HFF-Myc (cell line): Measurements from ENCODE around the gene ACTA1.

ENCODE experiments used
- DNase-seq: peaks from one replicate; pipeline ENCODE4 v3.0.0-alpha.2; 2011; ENCODE audit warnings: low read depth; ENCODE audit errors: extremely low read depth
- H3K4me3 ChIP-seq: replicated peaks from 2 replicates; pipeline ENCODE4 v1.5.1; 2011; ENCODE audit warnings: low read depth, mild to moderate bottlenecking, control low read depth, low read length
- TF ChIP-seq, protein P1 (sequence below): IDR thresholded peaks from 2 replicates; pipeline ENCODE4 v1.5.1; 2012; ENCODE audit warnings: mild to moderate bottlenecking, low read depth, low read length, control low read depth; ENCODE audit errors: missing control alignments

The ACTA1 gene

DNA sequence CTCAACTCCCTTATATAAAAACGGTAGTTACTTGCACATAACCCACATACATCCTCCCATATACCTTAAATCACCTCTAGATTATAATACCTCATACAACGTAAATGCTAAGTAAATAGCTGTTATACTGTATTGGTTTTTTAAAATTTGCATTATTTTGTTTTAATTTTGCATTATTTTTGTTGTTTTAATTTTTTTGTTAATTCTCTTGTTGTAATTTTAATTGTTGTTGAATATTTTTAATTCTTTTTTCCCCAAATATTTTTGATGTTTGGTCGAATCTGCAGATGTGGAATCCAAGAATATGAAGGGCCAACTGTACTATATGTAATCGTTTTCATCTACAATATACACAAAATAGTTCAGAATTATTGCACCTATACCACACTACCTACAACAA is 23.5 kb upstream of the ACTA1 start:
- DNase-seq: no peak
- no peak overlapping the region for H3K4me3 ChIP-seq
- TF ChIP-seq, protein P1, sequence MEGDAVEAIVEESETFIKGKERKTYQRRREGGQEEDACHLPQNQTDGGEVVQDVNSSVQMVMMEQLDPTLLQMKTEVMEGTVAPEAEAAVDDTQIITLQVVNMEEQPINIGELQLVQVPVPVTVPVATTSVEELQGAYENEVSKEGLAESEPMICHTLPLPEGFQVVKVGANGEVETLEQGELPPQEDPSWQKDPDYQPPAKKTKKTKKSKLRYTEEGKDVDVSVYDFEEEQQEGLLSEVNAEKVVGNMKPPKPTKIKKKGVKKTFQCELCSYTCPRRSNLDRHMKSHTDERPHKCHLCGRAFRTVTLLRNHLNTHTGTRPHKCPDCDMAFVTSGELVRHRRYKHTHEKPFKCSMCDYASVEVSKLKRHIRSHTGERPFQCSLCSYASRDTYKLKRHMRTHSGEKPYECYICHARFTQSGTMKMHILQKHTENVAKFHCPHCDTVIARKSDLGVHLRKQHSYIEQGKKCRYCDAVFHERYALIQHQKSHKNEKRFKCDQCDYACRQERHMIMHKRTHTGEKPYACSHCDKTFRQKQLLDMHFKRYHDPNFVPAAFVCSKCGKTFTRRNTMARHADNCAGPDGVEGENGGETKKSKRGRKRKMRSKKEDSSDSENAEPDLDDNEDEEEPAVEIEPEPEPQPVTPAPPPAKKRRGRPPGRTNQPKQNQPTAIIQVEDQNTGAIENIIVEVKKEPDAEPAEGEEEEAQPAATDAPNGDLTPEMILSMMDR: no peak

DNA sequence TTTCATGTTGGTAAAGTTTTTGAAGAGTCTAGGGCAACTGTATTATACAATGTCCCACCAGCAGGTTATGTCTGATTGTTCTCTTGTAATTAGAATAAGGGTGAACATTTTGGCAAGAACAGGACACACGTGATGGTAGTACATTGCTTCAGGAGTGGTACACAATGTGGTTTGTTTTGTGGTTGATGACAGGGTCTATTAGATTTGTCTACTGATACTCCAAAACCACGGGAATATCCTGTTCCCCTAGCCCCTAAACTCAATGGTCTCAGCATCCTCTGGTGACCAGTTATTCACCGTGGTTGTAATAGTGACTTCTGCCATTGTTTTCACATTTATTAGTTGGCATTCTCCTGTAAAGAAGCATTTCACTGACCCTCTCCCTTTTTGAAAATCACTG is 22.1 kb upstream of the ACTA1 start:
- no peak for DNase-seq
- no peak overlapping the region for H3K4me3 ChIP-seq

DNA sequence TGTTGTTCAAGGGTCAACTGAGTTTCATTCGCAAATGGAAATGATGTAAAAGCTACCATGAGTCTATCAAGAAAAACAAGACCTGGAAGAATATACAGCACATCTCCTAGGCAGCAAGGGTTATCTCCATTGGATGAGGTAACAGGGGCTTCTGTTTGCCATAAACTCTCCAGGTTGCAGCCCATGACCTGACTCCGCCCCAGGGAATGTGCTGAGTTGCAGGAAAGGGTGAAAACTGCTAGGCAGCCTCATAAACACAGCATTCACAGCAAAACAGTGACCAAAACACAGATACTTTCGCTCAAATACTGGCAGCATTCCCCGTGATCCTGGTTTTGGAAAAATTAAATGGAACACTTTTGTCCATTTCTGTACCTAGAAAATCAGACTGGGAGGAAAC is 20.2 kb upstream of the ACTA1 start:
- TF ChIP-seq, protein P1: no peak
- no peak overlapping the region for H3K4me3 ChIP-seq
- DNase-seq: no peak

More for the DNA sequence above, 22.1 kb upstream of the ACTA1 start:
- TF ChIP-seq, protein P1: no peak

DNA sequence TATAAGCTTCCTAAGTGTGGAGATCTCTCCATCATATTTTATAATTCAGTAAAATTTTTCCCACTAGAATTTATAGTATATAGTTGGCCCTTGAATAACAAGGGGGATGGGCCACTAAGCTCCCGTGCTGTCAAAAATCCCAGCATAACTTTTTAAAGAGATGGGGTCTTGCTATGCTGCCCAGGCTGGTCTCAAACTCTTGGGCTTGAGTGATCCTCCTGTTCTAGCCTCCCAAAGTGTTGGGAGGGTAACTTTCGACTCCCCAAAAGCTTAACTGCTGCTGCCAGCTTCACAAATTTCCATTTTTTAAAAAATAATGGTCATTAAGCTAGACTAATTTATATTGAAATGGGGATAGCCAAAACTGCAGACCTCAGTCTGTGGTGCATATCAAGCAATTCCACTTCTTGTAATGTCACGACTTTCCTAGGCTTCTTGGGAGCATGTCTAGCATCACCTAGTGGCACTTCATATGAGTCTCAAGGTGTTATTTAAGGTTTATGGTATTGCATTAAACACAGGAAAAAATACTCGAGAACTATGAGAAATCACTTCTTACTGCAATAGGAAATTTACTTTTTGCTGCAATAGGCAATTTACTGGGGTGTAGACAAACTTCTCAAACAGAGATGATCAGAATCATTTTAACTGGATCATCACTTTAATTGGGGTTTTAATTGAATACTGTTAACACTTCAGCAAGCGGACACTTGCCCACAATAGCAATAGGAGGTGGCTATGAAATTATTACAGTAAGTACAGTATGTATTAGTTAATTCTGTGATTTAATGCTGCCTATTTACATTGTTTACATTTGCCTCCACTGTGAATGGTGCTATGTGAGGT is 19.3 kb upstream of the ACTA1 start:
- no peak overlapping the region for H3K4me3 ChIP-seq
- no peak for DNase-seq
- TF ChIP-seq, protein P1: peak; percentile 33

DNA sequence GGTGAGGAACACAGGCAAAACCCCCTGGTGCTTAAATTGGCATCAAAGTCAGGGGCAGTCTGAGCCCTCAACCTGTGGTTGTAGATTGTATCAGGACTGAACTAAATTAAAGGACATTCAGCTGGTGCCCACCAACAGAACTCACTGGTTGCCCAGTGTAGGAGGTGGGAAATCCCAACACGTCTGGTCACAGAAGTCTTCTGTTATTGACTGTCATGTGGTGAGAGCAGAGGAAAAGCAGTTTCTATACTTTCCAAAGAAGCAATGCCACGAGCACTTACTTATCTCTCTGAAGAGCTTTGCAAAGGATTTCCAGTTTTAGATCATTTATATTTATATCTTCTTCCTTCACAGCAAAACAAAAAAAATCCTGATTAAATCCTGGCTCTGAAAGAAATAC is 15.0 kb upstream of the ACTA1 start:
- TF ChIP-seq, protein P1: no peak
- no peak overlapping the region for H3K4me3 ChIP-seq
- no peak for DNase-seq

DNA sequence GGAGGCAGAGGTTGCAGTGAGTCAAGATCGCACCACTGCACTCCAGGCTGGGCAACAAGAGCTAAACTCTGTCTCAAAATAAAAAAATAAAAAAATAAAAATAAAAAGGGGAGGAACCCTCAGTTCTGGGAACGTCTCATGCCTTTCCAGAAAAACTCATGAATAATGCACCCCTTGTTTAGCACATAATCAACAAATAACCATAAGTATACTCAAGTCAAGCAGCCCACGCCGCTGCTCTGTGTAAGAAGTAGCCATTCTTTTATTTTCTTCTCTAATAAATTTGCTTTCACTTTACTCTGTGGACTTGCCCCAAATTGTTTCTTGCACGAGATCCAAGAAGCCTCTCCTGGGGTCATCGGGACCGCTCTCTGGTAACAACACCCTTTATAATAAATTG is 14.5 kb upstream of the ACTA1 start:
- DNase-seq: no peak

More for the DNA sequence above, 14.5 kb upstream of the ACTA1 start:
- H3K4me3 ChIP-seq: no peak overlapping the region
- TF ChIP-seq, protein P1: no peak
